SK-N-SH treated with all-trans-retinoic acid at 6 μM for 48 hours (cell line): Measurements from ENCODE around the gene NAT8L.
A peak's percentile ranks its signal among the peaks of the same experiment; 100 is the strongest.

Experiments used
- ATAC-seq: fragments of 200-7000 bp; cut with Tn5 transposase; 3 replicates; pipeline ENCODE4 v1.9.1; 2020; ENCODE audit warnings: mild to moderate bottlenecking, moderate library complexity
- BACH2 ChIP-seq: fragments of 250-450 bp; sonication (Bioruptor Pico); IDR thresholded peaks from 2 replicates; pipeline ENCODE4 v1.9.0; 2021; ENCODE audit warnings: mild to moderate bottlenecking, borderline replicate concordance
- CSDC2 ChIP-seq: fragments of 250-450 bp; sonication (Bioruptor Pico); IDR thresholded peaks from 2 replicates; pipeline ENCODE4 v1.5.0; 2020; ENCODE audit warnings: mild to moderate bottlenecking, moderate library complexity
- GLIS3 ChIP-seq: fragments of 250-450 bp; sonication (Bioruptor Pico); IDR thresholded peaks from 2 replicates; pipeline ENCODE4 v1.5.0; 2020; ENCODE audit warnings: mild to moderate bottlenecking, moderate library complexity
- ISL1 ChIP-seq: fragments of 250-450 bp; sonication (Bioruptor Pico); IDR thresholded peaks from 2 replicates; pipeline ENCODE4 v2.1.2; 2022; ENCODE audit warnings: mild to moderate bottlenecking, moderate library complexity
- OSR1 ChIP-seq: fragments of 250-450 bp; sonication (Bioruptor Pico); IDR thresholded peaks from 2 replicates; pipeline ENCODE4 v1.8.0; 2022; ENCODE audit warnings: moderate library complexity, mild to moderate bottlenecking, inconsistent platforms
- PPARA ChIP-seq: fragments of 250-450 bp; sonication (Bioruptor Pico); IDR thresholded peaks from 2 replicates; pipeline ENCODE4 v1.5.0; 2020; ENCODE audit warnings: mild to moderate bottlenecking, borderline replicate concordance
- RARB ChIP-seq: fragments of 250-450 bp; sonication (Bioruptor Pico); IDR thresholded peaks from 2 replicates; pipeline ENCODE4 v1.8.0; 2021; ENCODE audit warnings: mild to moderate bottlenecking, moderate library complexity
- SNAI2 ChIP-seq: fragments of 250-450 bp; sonication (Bioruptor Pico); IDR thresholded peaks from 2 replicates; pipeline ENCODE4 v1.5.0; 2020; ENCODE audit warnings: mild to moderate bottlenecking, moderate library complexity
- TCF4 ChIP-seq: fragments of 250-450 bp; sonication (Bioruptor Pico); IDR thresholded peaks from 2 replicates; pipeline ENCODE4 v1.8.0; 2021; ENCODE audit warnings: mild to moderate bottlenecking, moderate library complexity, borderline replicate concordance
- TOX ChIP-seq: fragments of 250-450 bp; sonication (Bioruptor Pico); IDR thresholded peaks from 2 replicates; pipeline ENCODE4 v1.8.0; 2021; ENCODE audit warnings: mild to moderate bottlenecking, moderate library complexity, borderline replicate concordance
- ZC3H10 ChIP-seq: fragments of 250-450 bp; sonication (Bioruptor Pico); IDR thresholded peaks from 2 replicates; pipeline ENCODE4 v1.5.1; 2021; ENCODE audit warnings: mild to moderate bottlenecking, moderate library complexity
- ZFP30 ChIP-seq: fragments of 450-650 bp; formaldehyde crosslinking; IDR thresholded peaks from 2 replicates; pipeline ENCODE4 v1.5.0; 2022; ENCODE audit warnings: mild to moderate bottlenecking, moderate library complexity
- ZNF565 ChIP-seq: fragments of 450-650 bp; formaldehyde crosslinking; conservative IDR thresholded peaks from 2 replicates; pipeline ENCODE4 v1.5.0; 2020; ENCODE audit warnings: low read depth, mild to moderate bottlenecking, moderate library complexity
- ZNF70 ChIP-seq: fragments of 450-650 bp; formaldehyde crosslinking; IDR thresholded peaks from 2 replicates; pipeline ENCODE4 v1.5.0; 2020; ENCODE audit warnings: mild to moderate bottlenecking, moderate library complexity
- TF ChIP-seq, protein P1 (sequence below): fragments of 250-450 bp; sonication (Bioruptor Pico); IDR thresholded peaks from 2 replicates; pipeline ENCODE4 v1.5.0; 2020; ENCODE audit warnings: mild to moderate bottlenecking, moderate library complexity
- TF ChIP-seq, protein P2 (sequence below): fragments of 250-450 bp; sonication (Bioruptor Pico); IDR thresholded peaks from 2 replicates; pipeline ENCODE4 v1.5.1; 2020; ENCODE audit warnings: low read depth, mild to moderate bottlenecking, moderate library complexity
- TF ChIP-seq, protein P3 (sequence below): fragments of 250-450 bp; sonication (Bioruptor Pico); IDR thresholded peaks from 2 replicates; pipeline ENCODE4 v1.8.0; 2021; ENCODE audit warnings: low read depth, mild to moderate bottlenecking, moderate library complexity, borderline replicate concordance
- TF ChIP-seq, protein P4 (sequence below): fragments of 250-450 bp; sonication (Bioruptor Pico); IDR thresholded peaks from 2 replicates; pipeline ENCODE4 v1.8.0; 2020; ENCODE audit warnings: mild to moderate bottlenecking, moderate library complexity, borderline replicate concordance
- TF ChIP-seq, protein P5 (sequence below): fragments of 250-450 bp; sonication (Bioruptor Pico); IDR thresholded peaks from 2 replicates; pipeline ENCODE4 v1.5.1; 2021; ENCODE audit warnings: mild to moderate bottlenecking, moderate library complexity

The NAT8L gene

DNA sequence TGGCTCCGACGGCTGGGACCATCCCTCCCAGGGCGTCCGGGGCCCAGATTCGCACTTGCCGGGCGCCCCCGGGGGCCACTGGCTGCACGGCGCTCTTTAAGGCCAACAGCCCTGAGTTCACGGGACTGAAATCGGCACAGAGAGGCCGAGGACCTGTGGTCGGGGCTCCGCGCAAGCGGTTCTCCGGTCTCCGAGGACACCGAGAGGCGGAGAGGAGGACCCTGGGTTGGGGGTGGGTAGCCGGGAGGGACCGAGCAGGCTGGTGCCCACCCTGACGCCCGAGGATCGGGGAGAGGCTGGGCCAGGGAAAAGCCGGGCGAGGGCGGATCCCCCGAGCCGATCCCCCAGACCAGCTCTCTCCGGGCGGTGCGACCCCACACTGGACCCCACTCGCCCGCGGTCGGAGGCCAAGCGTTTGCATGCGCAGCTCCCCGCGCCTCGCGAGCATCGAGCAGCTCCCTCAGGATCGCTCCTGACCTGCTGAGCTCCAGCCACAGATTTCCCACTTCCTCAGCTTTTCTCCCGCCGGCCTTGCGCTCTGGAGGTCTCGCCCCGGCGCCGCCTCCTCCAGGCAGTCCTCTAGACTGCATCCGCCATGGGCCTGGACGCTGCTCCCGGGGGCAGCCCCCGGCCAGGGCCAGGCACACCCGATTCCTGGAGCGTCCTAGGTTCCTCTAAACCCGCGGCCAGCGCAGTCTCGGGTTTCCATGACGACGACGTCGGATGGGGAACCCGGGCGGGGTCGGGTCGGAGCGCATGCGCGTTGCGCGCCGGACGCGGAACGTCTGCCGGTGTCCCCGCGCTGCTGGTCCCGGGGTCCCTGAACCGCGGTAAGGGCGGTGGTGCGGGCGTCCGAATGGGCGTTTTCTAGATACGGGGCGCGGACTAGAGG, 17.6 kb upstream of the NAT8L start:
- TF ChIP-seq PPARA (no peak), ZNF70 (no peak), ZFP30 (CRISPR knock-in tag) (no peak), CSDC2 (CRISPR knock-in tag) (0 out of 2 replicates have a peak, but pooled peaks have one; percentile 59)
- TF ChIP-seq, protein P1, sequence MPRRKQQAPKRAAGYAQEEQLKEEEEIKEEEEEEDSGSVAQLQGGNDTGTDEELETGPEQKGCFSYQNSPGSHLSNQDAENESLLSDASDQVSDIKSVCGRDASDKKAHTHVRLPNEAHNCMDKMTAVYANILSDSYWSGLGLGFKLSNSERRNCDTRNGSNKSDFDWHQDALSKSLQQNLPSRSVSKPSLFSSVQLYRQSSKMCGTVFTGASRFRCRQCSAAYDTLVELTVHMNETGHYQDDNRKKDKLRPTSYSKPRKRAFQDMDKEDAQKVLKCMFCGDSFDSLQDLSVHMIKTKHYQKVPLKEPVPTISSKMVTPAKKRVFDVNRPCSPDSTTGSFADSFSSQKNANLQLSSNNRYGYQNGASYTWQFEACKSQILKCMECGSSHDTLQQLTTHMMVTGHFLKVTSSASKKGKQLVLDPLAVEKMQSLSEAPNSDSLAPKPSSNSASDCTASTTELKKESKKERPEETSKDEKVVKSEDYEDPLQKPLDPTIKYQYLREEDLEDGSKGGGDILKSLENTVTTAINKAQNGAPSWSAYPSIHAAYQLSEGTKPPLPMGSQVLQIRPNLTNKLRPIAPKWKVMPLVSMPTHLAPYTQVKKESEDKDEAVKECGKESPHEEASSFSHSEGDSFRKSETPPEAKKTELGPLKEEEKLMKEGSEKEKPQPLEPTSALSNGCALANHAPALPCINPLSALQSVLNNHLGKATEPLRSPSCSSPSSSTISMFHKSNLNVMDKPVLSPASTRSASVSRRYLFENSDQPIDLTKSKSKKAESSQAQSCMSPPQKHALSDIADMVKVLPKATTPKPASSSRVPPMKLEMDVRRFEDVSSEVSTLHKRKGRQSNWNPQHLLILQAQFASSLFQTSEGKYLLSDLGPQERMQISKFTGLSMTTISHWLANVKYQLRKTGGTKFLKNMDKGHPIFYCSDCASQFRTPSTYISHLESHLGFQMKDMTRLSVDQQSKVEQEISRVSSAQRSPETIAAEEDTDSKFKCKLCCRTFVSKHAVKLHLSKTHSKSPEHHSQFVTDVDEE: peak; percentile 36; the same call in 1 of the 2 replicates
- peak; percentile 74 for ATAC-seq

DNA sequence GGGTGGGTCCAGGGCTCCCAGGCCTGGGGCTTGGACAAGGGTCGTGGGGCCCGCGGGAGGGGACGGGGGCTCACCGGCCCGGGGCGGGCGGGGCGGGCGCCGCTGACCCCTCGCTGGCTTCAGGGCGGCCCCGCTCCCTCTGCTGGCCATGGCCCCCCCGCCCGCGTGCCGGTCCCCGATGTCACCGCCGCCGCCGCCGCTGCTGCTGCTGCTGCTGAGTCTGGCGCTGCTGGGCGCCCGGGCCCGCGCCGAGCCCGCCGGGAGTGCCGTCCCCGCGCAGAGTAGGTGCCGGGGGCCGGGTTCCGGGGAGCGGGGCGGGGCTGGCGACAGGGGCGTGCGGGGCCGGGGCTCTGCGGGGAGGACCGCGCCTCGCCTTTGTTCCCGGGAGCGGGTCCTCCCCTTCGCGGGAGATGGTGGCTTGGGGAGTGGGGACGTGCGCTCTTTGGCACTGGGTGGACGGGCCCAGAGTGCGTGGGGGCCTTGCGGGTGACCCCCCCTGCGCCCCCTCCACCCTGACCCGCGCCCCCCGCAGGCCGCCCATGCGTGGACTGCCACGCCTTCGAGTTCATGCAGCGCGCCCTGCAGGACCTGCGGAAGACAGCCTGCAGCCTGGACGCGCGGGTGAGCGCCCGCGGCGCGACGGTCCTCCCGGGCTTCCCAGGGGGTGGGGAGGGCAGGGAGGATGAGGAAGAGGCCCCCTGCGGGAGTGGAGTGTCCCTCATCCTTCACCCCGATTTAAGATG, 16.8 kb upstream of the NAT8L start:
- TF ChIP-seq TOX (CRISPR knock-in tag): no peak
- no peak for TF ChIP-seq ISL1 (CRISPR knock-in tag)
- TF ChIP-seq, protein P2, sequence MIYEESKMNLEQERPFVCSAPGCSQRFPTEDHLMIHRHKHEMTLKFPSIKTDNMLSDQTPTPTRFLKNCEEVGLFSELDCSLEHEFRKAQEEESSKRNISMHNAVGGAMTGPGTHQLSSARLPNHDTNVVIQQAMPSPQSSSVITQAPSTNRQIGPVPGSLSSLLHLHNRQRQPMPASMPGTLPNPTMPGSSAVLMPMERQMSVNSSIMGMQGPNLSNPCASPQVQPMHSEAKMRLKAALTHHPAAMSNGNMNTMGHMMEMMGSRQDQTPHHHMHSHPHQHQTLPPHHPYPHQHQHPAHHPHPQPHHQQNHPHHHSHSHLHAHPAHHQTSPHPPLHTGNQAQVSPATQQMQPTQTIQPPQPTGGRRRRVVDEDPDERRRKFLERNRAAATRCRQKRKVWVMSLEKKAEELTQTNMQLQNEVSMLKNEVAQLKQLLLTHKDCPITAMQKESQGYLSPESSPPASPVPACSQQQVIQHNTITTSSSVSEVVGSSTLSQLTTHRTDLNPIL (CRISPR knock-in tag): no peak
- no peak for TF ChIP-seq GLIS3 (CRISPR knock-in tag)
- no peak for TF ChIP-seq BACH2 (CRISPR knock-in tag)
- TF ChIP-seq PPARA: no peak
- TF ChIP-seq ZNF565: no peak
- TF ChIP-seq ZC3H10 (CRISPR knock-in tag): no peak
- TF ChIP-seq TCF4 (CRISPR knock-in tag): no peak
- TF ChIP-seq, protein P1: no peak
- no peak for TF ChIP-seq SNAI2 (CRISPR knock-in tag)
- TF ChIP-seq, protein P3, sequence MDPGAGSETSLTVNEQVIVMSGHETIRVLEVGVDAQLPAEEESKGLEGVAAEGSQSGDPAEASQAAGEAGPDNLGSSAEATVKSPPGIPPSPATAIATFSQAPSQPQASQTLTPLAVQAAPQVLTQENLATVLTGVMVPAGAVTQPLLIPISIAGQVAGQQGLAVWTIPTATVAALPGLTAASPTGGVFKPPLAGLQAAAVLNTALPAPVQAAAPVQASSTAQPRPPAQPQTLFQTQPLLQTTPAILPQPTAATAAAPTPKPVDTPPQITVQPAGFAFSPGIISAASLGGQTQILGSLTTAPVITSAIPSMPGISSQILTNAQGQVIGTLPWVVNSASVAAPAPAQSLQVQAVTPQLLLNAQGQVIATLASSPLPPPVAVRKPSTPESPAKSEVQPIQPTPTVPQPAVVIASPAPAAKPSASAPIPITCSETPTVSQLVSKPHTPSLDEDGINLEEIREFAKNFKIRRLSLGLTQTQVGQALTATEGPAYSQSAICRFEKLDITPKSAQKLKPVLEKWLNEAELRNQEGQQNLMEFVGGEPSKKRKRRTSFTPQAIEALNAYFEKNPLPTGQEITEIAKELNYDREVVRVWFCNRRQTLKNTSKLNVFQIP (CRISPR knock-in tag): no peak
- no peak for TF ChIP-seq OSR1 (CRISPR knock-in tag)
- TF ChIP-seq, protein P4, sequence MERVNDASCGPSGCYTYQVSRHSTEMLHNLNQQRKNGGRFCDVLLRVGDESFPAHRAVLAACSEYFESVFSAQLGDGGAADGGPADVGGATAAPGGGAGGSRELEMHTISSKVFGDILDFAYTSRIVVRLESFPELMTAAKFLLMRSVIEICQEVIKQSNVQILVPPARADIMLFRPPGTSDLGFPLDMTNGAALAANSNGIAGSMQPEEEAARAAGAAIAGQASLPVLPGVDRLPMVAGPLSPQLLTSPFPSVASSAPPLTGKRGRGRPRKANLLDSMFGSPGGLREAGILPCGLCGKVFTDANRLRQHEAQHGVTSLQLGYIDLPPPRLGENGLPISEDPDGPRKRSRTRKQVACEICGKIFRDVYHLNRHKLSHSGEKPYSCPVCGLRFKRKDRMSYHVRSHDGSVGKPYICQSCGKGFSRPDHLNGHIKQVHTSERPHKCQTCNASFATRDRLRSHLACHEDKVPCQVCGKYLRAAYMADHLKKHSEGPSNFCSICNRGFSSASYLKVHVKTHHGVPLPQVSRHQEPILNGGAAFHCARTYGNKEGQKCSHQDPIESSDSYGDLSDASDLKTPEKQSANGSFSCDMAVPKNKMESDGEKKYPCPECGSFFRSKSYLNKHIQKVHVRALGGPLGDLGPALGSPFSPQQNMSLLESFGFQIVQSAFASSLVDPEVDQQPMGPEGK: no peak
- TF ChIP-seq, protein P5, sequence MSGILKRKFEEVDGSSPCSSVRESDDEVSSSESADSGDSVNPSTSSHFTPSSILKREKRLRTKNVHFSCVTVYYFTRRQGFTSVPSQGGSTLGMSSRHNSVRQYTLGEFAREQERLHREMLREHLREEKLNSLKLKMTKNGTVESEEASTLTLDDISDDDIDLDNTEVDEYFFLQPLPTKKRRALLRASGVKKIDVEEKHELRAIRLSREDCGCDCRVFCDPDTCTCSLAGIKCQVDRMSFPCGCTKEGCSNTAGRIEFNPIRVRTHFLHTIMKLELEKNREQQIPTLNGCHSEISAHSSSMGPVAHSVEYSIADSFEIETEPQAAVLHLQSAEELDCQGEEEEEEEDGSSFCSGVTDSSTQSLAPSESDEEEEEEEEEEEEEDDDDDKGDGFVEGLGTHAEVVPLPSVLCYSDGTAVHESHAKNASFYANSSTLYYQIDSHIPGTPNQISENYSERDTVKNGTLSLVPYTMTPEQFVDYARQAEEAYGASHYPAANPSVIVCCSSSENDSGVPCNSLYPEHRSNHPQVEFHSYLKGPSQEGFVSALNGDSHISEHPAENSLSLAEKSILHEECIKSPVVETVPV (CRISPR knock-in tag): no peak
- TF ChIP-seq RARB (CRISPR knock-in tag): no peak
- peak; percentile 12 for ATAC-seq
